ENCODE results near the gene WWOX. TPM values are rescaled to one million over a fixed set of nuclear protein-coding genes. Genes with fewer than 3 reads are reported as not detected.

The WWOX gene
- total RNA-seq, 2 experiments from 2014 or later, result 20.2 to 21.4 TPM

DNA sequence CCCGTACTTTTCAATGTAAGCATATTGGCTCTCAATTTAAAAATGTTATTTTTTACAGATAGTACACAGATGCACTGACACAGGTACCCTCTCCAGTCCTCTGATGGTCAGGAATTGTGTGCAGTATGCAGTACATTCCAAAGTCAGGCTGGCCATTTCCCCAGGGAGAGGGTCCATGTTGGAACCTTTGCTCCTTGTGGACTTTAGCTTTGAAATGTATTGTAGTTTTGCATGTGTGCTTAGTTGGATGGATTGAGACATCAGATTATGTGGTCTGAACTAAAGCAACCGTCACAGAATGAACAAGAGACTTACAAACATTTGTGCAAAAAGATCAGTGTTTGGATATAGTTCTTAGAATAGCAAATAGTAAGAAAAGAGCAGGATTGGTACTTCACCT lies 381.1 kb downstream of the WWOX start:
- Mint-ChIP-seq H3K27ac (no peak overlapping the region), H3K9me3 (no peaks in the 10 kb centered on the region), H3K27me3 (ENCODE audit: low read depth) (no peaks in the 10 kb centered on the region), H3K36me3 (ENCODE audit: low read depth) (no peaks in the 10 kb centered on the region), H3K4me1 (ENCODE audit: low read depth) (no peaks in the 10 kb centered on the region), H3K4me3 (no peak overlapping the region)
- DNase-seq, result no peak
- intact Hi-C loops (cut with micrococcal nuclease), result no loop called here
- CTCF ChIA-PET, result interaction anchor here (1.6 kb wide), 1 partner anchor 9 kb away, joined by 4 read pairs; no protein-coding TSS in a partner anchor

DNA sequence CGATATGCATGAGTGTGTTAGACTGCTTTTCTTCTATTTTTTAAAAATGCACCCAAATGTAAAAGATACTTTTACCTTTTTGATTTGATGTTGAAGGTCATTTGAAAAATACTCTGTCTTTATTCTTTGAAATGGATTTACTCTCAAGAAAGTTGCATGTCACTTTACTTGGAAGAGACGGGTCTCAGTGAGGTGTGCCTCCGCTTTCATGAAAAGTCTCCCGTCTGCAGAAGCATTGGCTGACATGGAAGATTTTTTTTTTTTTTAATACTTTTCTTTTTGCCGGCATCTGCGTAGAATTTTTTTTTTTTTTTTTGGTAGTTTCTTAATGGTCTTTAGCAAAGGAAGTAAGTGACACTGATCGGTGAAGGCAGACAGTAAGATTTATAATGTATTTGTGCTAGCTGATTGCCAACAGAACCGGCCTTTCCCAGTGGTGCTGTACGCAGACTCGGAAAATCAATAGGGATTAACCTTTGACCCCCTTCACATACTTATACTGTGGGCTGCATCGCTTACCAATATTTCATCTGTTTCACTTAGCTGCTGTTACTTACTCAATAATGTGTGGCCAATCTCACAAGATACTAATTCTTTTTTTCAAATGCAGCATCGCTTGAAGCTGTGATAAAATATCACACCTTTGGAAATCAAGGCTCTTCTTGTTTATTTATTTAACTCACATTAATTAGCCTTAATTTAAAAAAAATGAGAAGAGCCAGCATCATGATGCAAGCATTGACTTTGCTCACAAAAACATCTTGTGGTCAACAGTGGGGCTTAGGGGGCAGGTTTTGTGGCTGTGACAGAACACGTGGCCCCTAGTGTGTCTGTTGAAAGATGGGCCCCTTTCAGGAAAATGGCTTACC lies 383.9 kb downstream of the WWOX start:
- intact Hi-C loops (cut with micrococcal nuclease), result no loop called here
- no peak overlapping the region for H3K27ac Mint-ChIP-seq
- no peak overlapping the region for H3K4me3 Mint-ChIP-seq
- no peaks in the 10 kb centered on the region for H3K36me3 Mint-ChIP-seq (ENCODE audit: low read depth)
- H3K27me3 Mint-ChIP-seq (ENCODE audit: low read depth), result no peaks in the 10 kb centered on the region
- no peaks in the 10 kb centered on the region for H3K4me1 Mint-ChIP-seq (ENCODE audit: low read depth)
- DNase-seq, result no peak
- CTCF ChIA-PET, result interaction anchor here (0.6 kb wide), 1 partner anchor 18 kb away, joined by 4 read pairs; no protein-coding TSS in a partner anchor
- no peaks in the 10 kb centered on the region for H3K9me3 Mint-ChIP-seq

DNA sequence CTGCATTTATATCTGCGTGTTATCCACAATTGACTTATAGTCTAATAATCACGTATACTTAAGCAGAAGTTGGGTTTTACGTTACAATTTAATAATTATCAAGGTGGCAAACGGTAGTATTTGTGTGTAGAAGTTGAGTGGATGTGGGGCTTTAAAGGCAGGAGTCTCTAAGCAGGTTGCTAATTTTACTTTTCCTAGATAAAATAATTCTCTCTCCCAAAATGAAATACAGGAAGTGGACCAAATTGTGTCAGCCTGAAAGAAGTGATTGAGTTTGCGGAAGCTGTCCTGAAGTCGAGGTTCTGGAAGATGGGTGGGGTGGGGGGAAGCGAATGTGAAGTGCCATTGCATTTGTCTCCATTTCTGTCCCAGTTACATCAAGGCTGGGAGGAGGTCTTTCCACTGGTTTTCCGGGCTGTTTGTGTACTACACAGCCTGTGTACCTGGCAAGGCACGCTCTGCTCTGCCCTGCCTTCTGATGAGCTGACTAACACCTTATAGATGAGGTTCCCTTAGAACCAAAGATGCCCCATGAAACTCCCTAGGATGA lies 385.1 kb downstream of the WWOX start:
- CTCF ChIA-PET, result interaction anchor here (0.6 kb wide), 1 partner anchor 17 kb away, joined by 4 read pairs; no protein-coding TSS in a partner anchor
- no peaks in the 10 kb centered on the region for H3K9me3 Mint-ChIP-seq
- no peak overlapping the region for H3K4me3 Mint-ChIP-seq
- no peaks in the 10 kb centered on the region for H3K36me3 Mint-ChIP-seq (ENCODE audit: low read depth)
- no peak overlapping the region for H3K27ac Mint-ChIP-seq
- no peaks in the 10 kb centered on the region for H3K4me1 Mint-ChIP-seq (ENCODE audit: low read depth)
- intact Hi-C loops (cut with micrococcal nuclease), result no loop called here
- no peaks in the 10 kb centered on the region for H3K27me3 Mint-ChIP-seq (ENCODE audit: low read depth)
- DNase-seq, result no peak

DNA sequence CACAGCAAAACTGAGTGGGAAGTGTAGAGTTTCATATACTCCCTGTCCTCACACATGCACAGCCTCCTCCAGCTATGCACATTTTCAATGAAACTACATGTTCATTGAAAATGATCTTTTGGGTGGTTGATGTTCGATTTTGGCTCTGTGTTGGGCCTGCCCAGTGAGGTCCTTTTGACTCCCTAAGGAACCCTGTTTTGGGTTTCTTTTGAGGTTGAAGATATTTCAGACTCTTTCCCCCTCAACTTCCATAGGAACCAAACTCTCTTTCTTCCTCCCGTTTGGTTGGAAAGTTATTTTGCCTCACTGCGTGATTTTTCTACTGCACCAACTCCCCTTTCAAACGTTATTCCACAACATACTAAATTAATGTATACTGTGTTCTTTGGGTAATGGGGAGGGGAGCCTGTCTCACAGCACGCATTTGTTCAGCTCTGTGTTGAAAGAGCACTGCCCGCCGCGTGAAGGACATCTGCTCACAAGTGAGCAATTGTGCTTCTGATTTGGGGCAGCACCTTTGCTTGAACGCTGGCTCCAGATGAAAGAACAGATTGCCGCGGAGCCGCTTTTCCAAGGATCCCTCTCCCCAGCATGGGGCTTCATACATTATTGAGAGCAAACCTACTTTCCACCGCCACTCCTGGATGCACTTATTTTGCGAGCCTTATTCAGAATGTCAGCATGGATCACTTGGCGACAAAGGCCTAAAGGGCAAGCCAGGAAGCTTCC lies 385.9 kb downstream of the WWOX start:
- no peaks in the 10 kb centered on the region for H3K36me3 Mint-ChIP-seq (ENCODE audit: low read depth)
- H3K27me3 Mint-ChIP-seq (ENCODE audit: low read depth), result no peaks in the 10 kb centered on the region
- no peaks in the 10 kb centered on the region for H3K4me1 Mint-ChIP-seq (ENCODE audit: low read depth)
- no peak overlapping the region for H3K27ac Mint-ChIP-seq
- H3K9me3 Mint-ChIP-seq, result no peaks in the 10 kb centered on the region
- H3K4me3 Mint-ChIP-seq, result no peak overlapping the region
- intact Hi-C loops (cut with micrococcal nuclease), result no loop called here
- no peak for DNase-seq
- CTCF ChIA-PET, result no interaction called here

DNA sequence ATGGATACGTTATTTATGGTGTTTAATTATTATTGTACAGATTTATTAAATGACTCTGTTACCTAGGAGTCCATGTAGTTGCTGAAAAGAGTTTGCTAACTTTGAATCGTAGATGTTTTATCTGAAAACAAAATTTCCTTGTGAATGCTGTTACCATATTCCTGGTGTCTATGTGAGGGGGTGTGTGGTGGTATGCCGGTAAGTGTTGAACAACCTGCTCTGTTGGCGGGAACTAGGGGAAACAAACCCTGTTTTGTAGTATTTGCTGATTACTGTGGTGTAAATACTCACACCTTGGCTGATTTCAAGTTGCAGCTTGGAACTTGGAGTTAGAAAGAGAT lies 386.4 kb downstream of the WWOX start:
- no peaks in the 10 kb centered on the region for H3K9me3 Mint-ChIP-seq
- no peaks in the 10 kb centered on the region for H3K4me1 Mint-ChIP-seq (ENCODE audit: low read depth)
- CTCF ChIA-PET, result no interaction called here

DNA sequence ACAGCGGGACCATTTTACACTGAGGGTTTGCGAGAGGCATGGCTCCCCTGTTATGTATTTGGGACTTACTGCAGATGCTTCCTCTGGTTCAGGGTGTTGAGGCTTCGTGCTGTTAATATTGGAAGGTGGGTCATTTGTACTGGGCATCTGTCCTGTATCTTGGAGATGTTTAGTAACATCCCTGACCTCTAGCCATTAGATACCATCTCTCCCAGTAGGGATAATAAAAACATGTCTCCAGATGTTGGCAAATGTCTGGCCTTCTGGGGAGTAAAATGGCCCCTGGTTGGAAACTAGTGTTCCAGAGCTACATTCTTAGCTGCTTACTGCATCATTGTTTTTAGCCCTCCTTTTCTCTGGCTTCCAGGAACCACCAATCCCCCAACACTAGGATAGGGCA lies 388.0 kb downstream of the WWOX start:
- DNase-seq, result no peak
- intact Hi-C loops (cut with micrococcal nuclease), result no loop called here
- no peak overlapping the region for H3K27ac Mint-ChIP-seq
- H3K36me3 Mint-ChIP-seq (ENCODE audit: low read depth), result peaks cover 7% of the 10 kb centered on the region
- H3K4me3 Mint-ChIP-seq, result no peak overlapping the region
- no peaks in the 10 kb centered on the region for H3K9me3 Mint-ChIP-seq
- no peaks in the 10 kb centered on the region for H3K27me3 Mint-ChIP-seq (ENCODE audit: low read depth)
- no peaks in the 10 kb centered on the region for H3K4me1 Mint-ChIP-seq (ENCODE audit: low read depth)
- CTCF ChIA-PET, result interaction anchor here (1.2 kb wide), 1 partner anchor 9 kb away, joined by 4 read pairs; no protein-coding TSS in a partner anchor

More for the DNA sequence above, 386.4 kb downstream of the WWOX start:
- no peak for DNase-seq
- Mint-ChIP-seq H3K4me3 (no peak overlapping the region), H3K27me3 (ENCODE audit: low read depth) (no peaks in the 10 kb centered on the region), H3K27ac (no peak overlapping the region), H3K36me3 (ENCODE audit: low read depth) (no peaks in the 10 kb centered on the region)
- intact Hi-C loops (cut with micrococcal nuclease), result no loop called here

DNA sequence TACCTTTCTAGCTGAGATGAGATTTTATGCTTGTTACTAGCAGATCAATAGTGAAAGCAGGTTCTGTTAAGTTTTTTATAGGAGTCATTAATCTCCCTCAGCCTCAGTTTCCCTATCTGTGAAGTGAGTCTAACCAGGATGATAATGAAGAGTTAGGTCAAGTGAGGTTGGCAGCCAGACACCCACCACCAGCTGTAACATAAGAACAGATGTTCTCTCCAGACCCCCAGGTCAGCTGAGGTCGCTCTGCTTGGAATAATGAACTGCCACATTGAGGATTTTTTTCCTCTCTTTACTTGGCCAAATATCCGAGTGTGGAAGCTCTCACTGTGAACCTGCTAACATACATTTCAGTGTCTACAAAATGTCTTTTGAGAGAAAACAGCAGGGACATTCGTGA lies 389.6 kb downstream of the WWOX start:
- Mint-ChIP-seq H3K27me3 (ENCODE audit: low read depth) (no peaks in the 10 kb centered on the region), H3K27ac (no peak overlapping the region), H3K4me1 (ENCODE audit: low read depth) (no peaks in the 10 kb centered on the region), H3K9me3 (no peaks in the 10 kb centered on the region), H3K4me3 (no peak overlapping the region), H3K36me3 (ENCODE audit: low read depth) (peaks cover 7% of the 10 kb centered on the region)
- DNase-seq, result no peak
- CTCF ChIA-PET, result no interaction called here
- intact Hi-C loops (cut with micrococcal nuclease), result no loop called here

DNA sequence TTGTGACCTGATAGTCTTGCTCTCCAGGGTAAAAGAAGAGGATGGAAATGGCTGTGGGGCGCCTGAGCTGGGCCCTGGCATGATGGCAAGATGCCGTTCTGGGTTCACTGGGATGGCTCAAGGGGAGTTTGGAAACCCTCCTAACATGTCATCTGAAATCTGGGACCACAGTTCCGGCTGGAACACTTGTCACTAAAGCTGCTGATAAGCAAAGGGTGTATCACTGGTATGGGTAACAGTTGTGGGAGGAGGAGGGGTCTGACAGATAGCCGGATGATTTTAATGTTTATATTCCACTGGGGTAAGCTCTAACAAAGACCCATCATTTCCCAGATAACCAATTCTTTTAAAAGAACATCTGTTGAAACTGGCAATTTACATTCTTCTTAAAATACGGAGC lies 390.2 kb downstream of the WWOX start:
- Mint-ChIP-seq H3K27me3 (ENCODE audit: low read depth) (no peaks in the 10 kb centered on the region), H3K36me3 (ENCODE audit: low read depth) (peaks cover 7% of the 10 kb centered on the region), H3K9me3 (no peaks in the 10 kb centered on the region), H3K4me3 (no peak overlapping the region), H3K4me1 (ENCODE audit: low read depth) (no peaks in the 10 kb centered on the region), H3K27ac (no peak overlapping the region)
- no peak for DNase-seq
- CTCF ChIA-PET, result interaction anchor here (0.7 to 1.4 kb wide), 2 partner anchors 9 to 215 kb away, joined by 3 to 4 read pairs; no protein-coding TSS in a partner anchor
- intact Hi-C loops (cut with micrococcal nuclease), result no loop called here

DNA sequence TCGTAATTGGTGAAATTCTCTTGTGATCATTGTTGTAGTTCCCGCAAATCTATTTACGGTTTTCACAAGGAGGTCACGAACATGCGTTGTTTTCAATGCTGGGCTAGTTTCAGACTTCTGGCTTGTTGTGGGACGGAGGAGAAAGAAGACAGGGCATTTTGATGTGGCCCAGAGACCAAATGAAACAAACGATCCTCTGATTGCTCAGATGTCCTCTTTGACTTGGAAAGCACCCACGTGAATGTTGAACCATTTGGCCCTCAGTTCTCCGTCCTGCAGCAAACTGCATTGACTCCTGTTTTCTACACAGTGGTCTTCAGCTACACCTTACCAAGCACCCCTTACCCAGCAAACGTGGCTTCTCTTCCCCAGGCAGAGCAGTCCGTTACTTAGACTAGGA lies 391.0 kb downstream of the WWOX start:
- intact Hi-C loops (cut with micrococcal nuclease), result no loop called here
- H3K27ac Mint-ChIP-seq, result no peak overlapping the region
- no peak for DNase-seq
- no peaks in the 10 kb centered on the region for H3K9me3 Mint-ChIP-seq
- H3K4me1 Mint-ChIP-seq (ENCODE audit: low read depth), result no peaks in the 10 kb centered on the region
- no peaks in the 10 kb centered on the region for H3K27me3 Mint-ChIP-seq (ENCODE audit: low read depth)
- no peak overlapping the region for H3K4me3 Mint-ChIP-seq
- CTCF ChIA-PET, result interaction anchor here (0.7 to 1.4 kb wide), 2 partner anchors 10 to 215 kb away, joined by 3 to 4 read pairs; no protein-coding TSS in a partner anchor
- peaks cover 7% of the 10 kb centered on the region for H3K36me3 Mint-ChIP-seq (ENCODE audit: low read depth)

DNA sequence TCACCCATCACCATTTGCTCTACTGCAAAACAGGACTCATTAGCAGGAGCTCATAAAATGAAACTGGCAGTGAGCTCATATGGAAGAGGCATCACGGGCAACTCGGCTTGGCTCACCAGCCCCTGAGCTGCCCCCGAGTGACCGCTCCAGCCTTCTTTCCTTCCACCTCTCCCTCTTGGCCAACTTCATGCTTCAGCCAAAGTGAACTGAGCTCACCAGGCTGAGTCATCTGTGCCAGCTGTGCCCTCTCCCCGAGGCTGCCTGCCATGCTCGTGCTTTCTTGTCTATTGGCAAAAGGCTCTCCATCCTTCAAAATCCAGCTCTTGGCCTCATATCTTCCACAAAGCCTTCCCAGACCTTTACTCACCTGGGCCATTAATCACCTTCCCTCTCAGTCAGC lies 391.4 kb downstream of the WWOX start:
- no peaks in the 10 kb centered on the region for H3K27me3 Mint-ChIP-seq (ENCODE audit: low read depth)
- H3K27ac Mint-ChIP-seq, result no peak overlapping the region
- DNase-seq, result no peak
- H3K36me3 Mint-ChIP-seq (ENCODE audit: low read depth), result peaks cover 7% of the 10 kb centered on the region
- H3K4me1 Mint-ChIP-seq (ENCODE audit: low read depth), result no peaks in the 10 kb centered on the region
- intact Hi-C loops (cut with micrococcal nuclease), result no loop called here
- CTCF ChIA-PET, result interaction anchor here (1.4 kb wide), 1 partner anchor 10 kb away, joined by 4 read pairs; no protein-coding TSS in a partner anchor
- no peaks in the 10 kb centered on the region for H3K9me3 Mint-ChIP-seq
- no peak overlapping the region for H3K4me3 Mint-ChIP-seq

DNA sequence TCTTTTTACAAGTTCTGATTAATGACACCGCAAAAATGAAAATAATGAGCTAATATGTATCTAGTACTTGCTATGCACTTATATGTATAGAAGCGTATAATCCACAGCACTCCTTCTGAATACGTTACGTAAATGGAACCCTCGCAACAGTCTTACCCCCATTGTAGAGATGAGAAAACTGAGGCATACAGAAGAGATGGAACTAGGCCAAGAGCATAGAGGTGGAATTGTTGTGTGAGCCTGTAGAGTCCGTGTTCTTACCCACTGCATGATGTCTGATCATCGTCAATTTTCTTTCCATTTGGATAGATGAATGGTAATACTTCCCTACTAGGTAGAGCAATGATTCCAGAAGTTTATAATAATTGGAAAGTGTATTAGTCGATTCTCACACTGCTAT lies 394.1 kb downstream of the WWOX start:
- Mint-ChIP-seq H3K4me3 (no peak overlapping the region), H3K9me3 (no peaks in the 10 kb centered on the region), H3K36me3 (ENCODE audit: low read depth) (peaks cover 7% of the 10 kb centered on the region), H3K4me1 (ENCODE audit: low read depth) (no peaks in the 10 kb centered on the region), H3K27ac (no peak overlapping the region), H3K27me3 (ENCODE audit: low read depth) (no peaks in the 10 kb centered on the region)
- intact Hi-C loops (cut with micrococcal nuclease), result no loop called here
- no peak for DNase-seq
- CTCF ChIA-PET, result no interaction called here

DNA sequence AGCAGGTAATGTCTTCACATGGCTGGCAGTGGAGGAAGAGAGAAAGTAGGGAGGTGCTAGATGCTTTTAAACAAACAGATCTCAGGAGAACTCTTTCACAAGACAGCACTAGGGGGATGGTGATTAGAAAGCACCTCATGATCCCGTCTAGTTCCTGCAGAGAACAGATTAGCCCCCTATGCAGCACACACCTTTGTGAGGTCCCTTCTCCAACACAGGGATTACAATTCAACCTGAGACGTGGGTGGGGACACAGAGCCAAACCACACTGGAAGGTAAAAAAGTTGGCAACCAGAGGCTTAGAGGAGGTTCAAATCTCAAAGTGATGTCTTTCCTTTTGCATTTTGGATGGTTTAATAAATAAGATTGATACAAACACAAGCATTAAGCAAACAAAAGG lies 394.7 kb downstream of the WWOX start:
- CTCF ChIA-PET, result no interaction called here
- no peaks in the 10 kb centered on the region for H3K27me3 Mint-ChIP-seq (ENCODE audit: low read depth)

More for the DNA sequence above, 394.7 kb downstream of the WWOX start:
- H3K27ac Mint-ChIP-seq, result no peak overlapping the region
- no peaks in the 10 kb centered on the region for H3K9me3 Mint-ChIP-seq
- intact Hi-C loops (cut with micrococcal nuclease), result no loop called here
- DNase-seq, result no peak
- no peaks in the 10 kb centered on the region for H3K4me1 Mint-ChIP-seq (ENCODE audit: low read depth)
- peaks cover 7% of the 10 kb centered on the region for H3K36me3 Mint-ChIP-seq (ENCODE audit: low read depth)
- no peak overlapping the region for H3K4me3 Mint-ChIP-seq
